SK-N-SH (cell line): ENCODE measurements around the gene TCFL5. TPM values are rescaled to one million over a fixed set of nuclear protein-coding genes. Genes with fewer than 3 reads are reported as not detected.

Source experiments
- CTCF ChIA-PET: fragments of 300-600, 350-600 bp; formaldehyde crosslinking; extraction: SDS; loops from one replicate; lab custom pipeline; 2021; lab: Yijun Ruan, JAX
- POLR2A ChIA-PET: fragments of 350-600 bp; sonication (Branson Sonifier 250); formaldehyde crosslinking; extraction: SDS; loops from one replicate; lab custom pipeline; 2020; ENCODE audit warnings: antibody characterized with exemption, inconsistent platforms; lab: Yijun Ruan, JAX
- DNase-seq: peaks from one replicate; pipeline ENCODE4 v3.0.0; 2012
- H2AFZ ChIP-seq: fragments of 200-600 bp; sonication (generic); 2 replicates; pipeline ENCODE4 v1.8.1; 2016; ENCODE audit warnings: antibody characterized with exemption, mild to moderate bottlenecking, low read depth
- H3F3A ChIP-seq: fragments of 200-600 bp; sonication (generic); replicated peaks from 2 replicates; pipeline ENCODE3; 2016; ENCODE audit warnings: antibody characterized with exemption, mild to moderate bottlenecking; ENCODE audit not compliant: insufficient read depth
- H3K27ac ChIP-seq, 2 experiments: fragments of 200-500 bp in 1 of 2; fragments of 200-600 bp in 1 of 2; sonication (Bioruptor generic) in 1 of 2; sonication (generic), shearing (Covaris generic) in 1 of 2; 2 replicates each; pipeline versions ENCODE4 v1.5.1 to v1.6.1; 2014 to 2016; ENCODE audit warnings: low read depth in 2 of 2, inconsistent platforms in 1 of 2, low read length in 1 of 2, mild to moderate bottlenecking in 1 of 2, mixed read lengths in 1 of 2
- H3K27me3 ChIP-seq: fragments of 200-600 bp; sonication (generic), shearing (Covaris generic); 2 replicates; pipeline ENCODE4 v1.6.1; 2016; ENCODE audit warnings: mixed run types; ENCODE audit not compliant: insufficient read depth
- H3K36me3 ChIP-seq, 2 experiments: fragments of 200-500 bp in 1 of 2; fragments of 200-600 bp in 1 of 2; sonication (Bioruptor generic) in 1 of 2; sonication (generic) in 1 of 2; replicated peaks in 1 of 2; 2 replicates each; pipeline versions ENCODE3 to v1.5.1; 2014 to 2016; ENCODE audit warnings: low read length in 1 of 2, mild to moderate bottlenecking in 1 of 2; ENCODE audit not compliant: insufficient read depth in 2 of 2, control insufficient read depth in 1 of 2
- H3K4me1 ChIP-seq, 2 experiments: fragments of 200-500 bp in 1 of 2; fragments of 200-600 bp in 1 of 2; sonication (Bioruptor generic) in 1 of 2; sonication (generic), shearing (Covaris generic) in 1 of 2; 2 replicates each; pipeline versions ENCODE4 v1.5.1 to v1.6.1; 2014 to 2016; ENCODE audit warnings: low read depth in 1 of 2, low read length in 1 of 2, mixed run types in 1 of 2; ENCODE audit not compliant: insufficient read depth in 2 of 2, control insufficient read depth in 1 of 2
- H3K4me2 ChIP-seq: fragments of 200-600 bp; sonication (generic), shearing (Covaris generic); 2 replicates; pipeline ENCODE4 v1.6.1; 2017; ENCODE audit warnings: mixed run types
- H3K4me3 ChIP-seq, 2 experiments: fragments of 200-500 bp in 1 of 2; fragments of 200-600 bp in 1 of 2; sonication (Bioruptor generic) in 1 of 2; sonication (generic), shearing (Covaris generic) in 1 of 2; 2 replicates each; pipeline versions ENCODE4 v1.5.1 to v1.8.1; 2014 to 2016; ENCODE audit warnings: low read depth in 2 of 2, inconsistent platforms in 1 of 2, low read length in 1 of 2, mild to moderate bottlenecking in 1 of 2, mixed read lengths in 1 of 2, moderate library complexity in 1 of 2
- H3K79me2 ChIP-seq: fragments of 200-600 bp; sonication (generic); 2 replicates; pipeline ENCODE4 v1.8.1; 2017; ENCODE audit warnings: mild to moderate bottlenecking; ENCODE audit not compliant: insufficient read depth
- H3K9ac ChIP-seq: fragments of 200-600 bp; sonication (generic); 2 replicates; pipeline ENCODE4 v1.6.1; 2017; ENCODE audit warnings: mixed run types
- H3K9me2 ChIP-seq: fragments of 200-600 bp; sonication (generic); 2 replicates; pipeline ENCODE4 v1.6.1; 2017; ENCODE audit warnings: mixed run types
- H3K9me3 ChIP-seq: fragments of 200-600 bp; sonication (generic); 2 replicates; pipeline ENCODE4 v1.6.1; 2017; ENCODE audit warnings: mixed run types, mild to moderate bottlenecking, moderate library complexity
- H4K20me1 ChIP-seq: fragments of 200-600 bp; sonication (generic); 2 replicates; pipeline ENCODE4 v1.6.1; 2017; ENCODE audit warnings: mild to moderate bottlenecking, mixed run types; ENCODE audit not compliant: insufficient read depth
- CHD2 ChIP-seq: fragments of 150-350 bp; IDR thresholded peaks from 2 replicates; pipeline ENCODE4 v1.6.1; 2018; ENCODE audit warnings: low read length; ENCODE audit not compliant: partially characterized antibody
- FOXJ3 ChIP-seq: sonication (generic); formaldehyde crosslinking; IDR thresholded peaks from 2 replicates; pipeline ENCODE4 v1.5.1; 2020; ENCODE audit warnings: mild to moderate bottlenecking, missing genetic modification reagents
- FOXM1 ChIP-seq: IDR thresholded peaks from 2 replicates; pipeline ENCODE4 v1.4.0; 2012; ENCODE audit warnings: low read depth, mild to moderate bottlenecking
- GABPA ChIP-seq: IDR thresholded peaks from 2 replicates; pipeline ENCODE4 v1.4.0; 2012; ENCODE audit warnings: low read depth, mild to moderate bottlenecking
- JUND ChIP-seq: IDR thresholded peaks from 2 replicates; pipeline ENCODE4 v1.4.0; 2012
- MAX ChIP-seq: IDR thresholded peaks from 2 replicates; pipeline ENCODE4 v1.4.0; 2012; ENCODE audit warnings: low read depth
- MEF2A ChIP-seq: IDR thresholded peaks from 2 replicates; pipeline ENCODE4 v1.4.0; 2012; ENCODE audit warnings: low read depth, borderline replicate concordance
- MXI1 ChIP-seq: IDR thresholded peaks from 2 replicates; pipeline ENCODE4 v1.6.1; 2012; ENCODE audit warnings: mild to moderate bottlenecking, low read depth, low read length, improper control_type of control experiment
- NFIC ChIP-seq: IDR thresholded peaks from 2 replicates; pipeline ENCODE4 v1.4.0; 2012; ENCODE audit warnings: borderline replicate concordance
- NRF1 ChIP-seq: IDR thresholded peaks from 2 replicates; pipeline ENCODE4 v1.6.1; 2012; ENCODE audit warnings: low read depth, mild to moderate bottlenecking, low read length
- PBX3 ChIP-seq: IDR thresholded peaks from 2 replicates; pipeline ENCODE4; 2012
- POLR2AphosphoS5 ChIP-seq: IDR thresholded peaks from 2 replicates; pipeline ENCODE4 v1.6.1; 2012; ENCODE audit warnings: low read depth, low read length
- TAF1 ChIP-seq: IDR thresholded peaks from 2 replicates; pipeline ENCODE4 v1.6.1; 2012; ENCODE audit warnings: low read depth, mild to moderate bottlenecking, low read length, moderate library complexity, borderline replicate concordance
- TCF12 ChIP-seq: IDR thresholded peaks from 2 replicates; pipeline ENCODE4 v1.4.0; 2012
- TEAD4 ChIP-seq: IDR thresholded peaks from 2 replicates; pipeline ENCODE4 v1.4.0; 2012; ENCODE audit warnings: mild to moderate bottlenecking, borderline replicate concordance; ENCODE audit not compliant: insufficient read depth
- ZBTB33 ChIP-seq: IDR thresholded peaks from 2 replicates; pipeline ENCODE4 v1.4.0; 2012; ENCODE audit warnings: low read depth, borderline replicate concordance
- WGBS: methylation state at CpG from one replicate; pipeline ENCODE4 v1.1.6; 2017; ENCODE audit warnings: low lambda C conversion rate; 5-methylcytosine and 5-hydroxymethylcytosine counted together
- polyA plus RNA-seq, 3 experiments: library from polyadenylated mRNA; depleted of rRNA; stranded (reverse); fragments of >200 nt; gene quantifications; 2 replicates each; pipeline ENCODE4 v1.2.3, GENCODE V29; 2012
- TF ChIP-seq, protein P1 (sequence below): fragments of 200-600 bp; sonication (generic); IDR thresholded peaks from 2 replicates; pipeline ENCODE4 v1.6.1; 2017; ENCODE audit warnings: antibody characterized with exemption, mild to moderate bottlenecking, moderate library complexity
- TF ChIP-seq, protein P2 (sequence below): IDR thresholded peaks from 2 replicates; pipeline ENCODE4 v1.6.1; 2012; ENCODE audit warnings: mild to moderate bottlenecking, low read depth, low read length, moderate library complexity

Gene TCFL5
- polyA plus RNA-seq, 1 of the 3 experiments (the other 2 are of a cell fraction), result 10.1 TPM

DNA sequence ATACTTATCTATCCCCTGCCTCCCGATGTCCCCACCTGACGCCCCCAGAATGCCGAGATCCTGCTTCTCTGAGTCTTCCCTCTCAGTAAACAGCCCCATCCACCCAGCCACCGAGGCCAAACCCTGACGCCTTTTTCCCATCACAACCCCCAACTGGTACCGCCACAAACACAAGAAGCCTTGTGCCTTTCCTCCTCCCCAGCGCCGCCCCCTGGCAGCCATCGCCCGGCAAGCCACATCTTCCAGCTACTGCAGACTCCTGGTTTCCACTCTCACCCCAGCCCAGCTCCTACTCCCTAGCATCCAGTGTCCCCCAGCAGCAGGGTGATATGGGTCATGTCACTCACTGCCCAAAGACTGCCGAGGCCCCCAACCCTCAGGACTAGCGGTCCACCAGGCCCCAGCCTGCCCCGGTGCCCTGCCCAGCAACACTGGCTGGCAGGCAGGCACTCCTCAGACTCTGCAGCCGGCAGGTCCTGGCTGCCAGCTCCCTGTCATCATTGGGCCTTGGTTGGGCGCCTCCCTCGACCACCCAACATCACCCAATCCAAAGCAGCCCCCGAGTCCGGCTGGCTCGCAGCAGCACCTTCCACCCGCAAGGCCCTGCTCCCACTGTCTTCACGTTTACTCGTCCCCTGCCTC, 11.2 kb downstream of the TCFL5 start:
- Histone ChIP-seq H3K36me3 (peaks cover 23 to 44% of the 10 kb centered on the region in 2 experiments), H3K4me3 (no peak overlapping the region), H3K9ac (no peak overlapping the region), H3K4me1 (no peaks in the 10 kb centered on the region), H3K4me2 (no peak overlapping the region), H3F3A (no peaks in the 10 kb centered on the region), H3K9me3 (no peaks in the 10 kb centered on the region), H3K27ac (no peak overlapping the region), H3K27me3 (no peaks in the 10 kb centered on the region), H4K20me1 (no peaks in the 10 kb centered on the region)
- no peak for DNase-seq
- 93% methylated on average over 13 of the region's 22 CpGs for WGBS
- ChIA-PET CTCF (interaction anchor here (1.1 to 4.8 kb wide), 2 partner anchors 26 to 28 kb away, joined by 4 to 40 read pairs; no protein-coding TSS in a partner anchor), POLR2A (no interaction called here)
- TF ChIP-seq CHD2, result no peak
- TF ChIP-seq, all 33 proteins: peak for 0
- Histone ChIP-seq H3K79me2 (peaks cover 20% of the 10 kb centered on the region), H3K9me2 (no peaks in the 10 kb centered on the region), H2AFZ (no peak overlapping the region)

DNA sequence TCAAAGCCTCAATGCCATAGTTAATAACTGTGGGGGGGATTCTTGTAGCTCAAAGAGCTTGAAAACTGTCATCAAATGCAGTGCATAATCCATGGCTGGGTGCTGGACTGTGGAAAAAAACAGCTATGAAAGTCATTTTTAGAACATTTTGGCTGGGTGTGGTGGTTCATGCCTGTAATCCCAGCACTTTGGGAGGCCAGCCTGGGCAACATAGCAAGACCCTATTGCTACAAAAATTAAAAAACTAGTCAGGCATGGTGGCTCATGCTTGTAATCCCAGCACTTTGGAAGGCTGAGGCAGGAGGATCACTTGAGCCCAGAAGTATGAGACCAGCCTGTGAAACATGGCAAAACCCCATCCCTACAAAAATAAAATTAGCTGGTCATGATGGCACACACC, 12.2 kb downstream of the TCFL5 start:
- no peak overlapping the region for H2AFZ ChIP-seq
- H3F3A ChIP-seq, result no peaks in the 10 kb centered on the region
- H3K9ac ChIP-seq, result no peak overlapping the region
- no peak overlapping the region for H3K4me3 ChIP-seq
- H3K79me2 ChIP-seq, result peaks cover 12% of the 10 kb centered on the region; the same call in 1 of the 2 replicates
- CTCF ChIA-PET, result interaction anchor here (0.6 to 4.8 kb wide), 4 partner anchors 10 to 41 kb away, joined by 3 to 40 read pairs (median 8); no protein-coding TSS in a partner anchor
- no peaks in the 10 kb centered on the region for H3K9me2 ChIP-seq
- peaks cover 24 to 39% of the 10 kb centered on the region in 2 experiments for H3K36me3 ChIP-seq
- no peak overlapping the region for H3K27ac ChIP-seq
- DNase-seq, result no peak
- H3K9me3 ChIP-seq, result no peaks in the 10 kb centered on the region
- H4K20me1 ChIP-seq, result no peaks in the 10 kb centered on the region
- TF ChIP-seq GABPA (no peak), TEAD4 (no peak), JUND (no peak), NRF1 (no peak), POLR2AphosphoS5 (no peak), FOXM1 (no peak), MEF2A (no peak), PBX3 (no peak), ZBTB33 (no peak), TCF12 (no peak), CHD2 (no peak), NFIC (no peak), TAF1 (no peak), FOXJ3 (CRISPR knock-in tag) (no peak), MXI1 (no peak), MAX (no peak)
- TF ChIP-seq, protein P1, sequence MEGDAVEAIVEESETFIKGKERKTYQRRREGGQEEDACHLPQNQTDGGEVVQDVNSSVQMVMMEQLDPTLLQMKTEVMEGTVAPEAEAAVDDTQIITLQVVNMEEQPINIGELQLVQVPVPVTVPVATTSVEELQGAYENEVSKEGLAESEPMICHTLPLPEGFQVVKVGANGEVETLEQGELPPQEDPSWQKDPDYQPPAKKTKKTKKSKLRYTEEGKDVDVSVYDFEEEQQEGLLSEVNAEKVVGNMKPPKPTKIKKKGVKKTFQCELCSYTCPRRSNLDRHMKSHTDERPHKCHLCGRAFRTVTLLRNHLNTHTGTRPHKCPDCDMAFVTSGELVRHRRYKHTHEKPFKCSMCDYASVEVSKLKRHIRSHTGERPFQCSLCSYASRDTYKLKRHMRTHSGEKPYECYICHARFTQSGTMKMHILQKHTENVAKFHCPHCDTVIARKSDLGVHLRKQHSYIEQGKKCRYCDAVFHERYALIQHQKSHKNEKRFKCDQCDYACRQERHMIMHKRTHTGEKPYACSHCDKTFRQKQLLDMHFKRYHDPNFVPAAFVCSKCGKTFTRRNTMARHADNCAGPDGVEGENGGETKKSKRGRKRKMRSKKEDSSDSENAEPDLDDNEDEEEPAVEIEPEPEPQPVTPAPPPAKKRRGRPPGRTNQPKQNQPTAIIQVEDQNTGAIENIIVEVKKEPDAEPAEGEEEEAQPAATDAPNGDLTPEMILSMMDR, result no peak
- TF ChIP-seq, protein P2, sequence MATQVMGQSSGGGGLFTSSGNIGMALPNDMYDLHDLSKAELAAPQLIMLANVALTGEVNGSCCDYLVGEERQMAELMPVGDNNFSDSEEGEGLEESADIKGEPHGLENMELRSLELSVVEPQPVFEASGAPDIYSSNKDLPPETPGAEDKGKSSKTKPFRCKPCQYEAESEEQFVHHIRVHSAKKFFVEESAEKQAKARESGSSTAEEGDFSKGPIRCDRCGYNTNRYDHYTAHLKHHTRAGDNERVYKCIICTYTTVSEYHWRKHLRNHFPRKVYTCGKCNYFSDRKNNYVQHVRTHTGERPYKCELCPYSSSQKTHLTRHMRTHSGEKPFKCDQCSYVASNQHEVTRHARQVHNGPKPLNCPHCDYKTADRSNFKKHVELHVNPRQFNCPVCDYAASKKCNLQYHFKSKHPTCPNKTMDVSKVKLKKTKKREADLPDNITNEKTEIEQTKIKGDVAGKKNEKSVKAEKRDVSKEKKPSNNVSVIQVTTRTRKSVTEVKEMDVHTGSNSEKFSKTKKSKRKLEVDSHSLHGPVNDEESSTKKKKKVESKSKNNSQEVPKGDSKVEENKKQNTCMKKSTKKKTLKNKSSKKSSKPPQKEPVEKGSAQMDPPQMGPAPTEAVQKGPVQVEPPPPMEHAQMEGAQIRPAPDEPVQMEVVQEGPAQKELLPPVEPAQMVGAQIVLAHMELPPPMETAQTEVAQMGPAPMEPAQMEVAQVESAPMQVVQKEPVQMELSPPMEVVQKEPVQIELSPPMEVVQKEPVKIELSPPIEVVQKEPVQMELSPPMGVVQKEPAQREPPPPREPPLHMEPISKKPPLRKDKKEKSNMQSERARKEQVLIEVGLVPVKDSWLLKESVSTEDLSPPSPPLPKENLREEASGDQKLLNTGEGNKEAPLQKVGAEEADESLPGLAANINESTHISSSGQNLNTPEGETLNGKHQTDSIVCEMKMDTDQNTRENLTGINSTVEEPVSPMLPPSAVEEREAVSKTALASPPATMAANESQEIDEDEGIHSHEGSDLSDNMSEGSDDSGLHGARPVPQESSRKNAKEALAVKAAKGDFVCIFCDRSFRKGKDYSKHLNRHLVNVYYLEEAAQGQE, result no peak
- H3K27me3 ChIP-seq, result no peaks in the 10 kb centered on the region
- no peaks in the 10 kb centered on the region for H3K4me1 ChIP-seq
- POLR2A ChIA-PET, result no interaction called here
- H3K4me2 ChIP-seq, result no peak overlapping the region
